ENCODE results near the gene MS4A4E.

GRCh38 chr11:60155931-60156330 lies 87.0 kb downstream of the MS4A4E start:
- no peak for TF ChIP-seq CTCF (conservative IDR thresholded peaks at IDR 0.05; ENCODE audit: low read depth in 2 of 2)
- no peak for TF ChIP-seq CREB1 (CRISPR knock-in tag; IDR thresholded peaks at IDR 0.05; ENCODE audit: low read depth)
- no peak for TF ChIP-seq JUNB (IDR thresholded peaks at IDR 0.05; ENCODE audit: unreplicated experiment)
- TF ChIP-seq ZNF331 (CRISPR knock-in tag; IDR thresholded peaks at IDR 0.05; ENCODE audit: low read depth): no peak
